Iris pigment epithelial cell (primary cell): ENCODE data around the gene NTRK1.
A peak's percentile ranks its signal among the peaks of the same experiment; 100 is the strongest.

Source experiments
- DNase-seq: peaks from one replicate; pipeline ENCODE4 v3.0.0-alpha.2; 2011; ENCODE audit warnings: low read depth

Gene NTRK1

GRCh38 chr1:156881101-156881500, 20.4 kb downstream of the NTRK1 start:
- DNase-seq: no peak

DNA sequence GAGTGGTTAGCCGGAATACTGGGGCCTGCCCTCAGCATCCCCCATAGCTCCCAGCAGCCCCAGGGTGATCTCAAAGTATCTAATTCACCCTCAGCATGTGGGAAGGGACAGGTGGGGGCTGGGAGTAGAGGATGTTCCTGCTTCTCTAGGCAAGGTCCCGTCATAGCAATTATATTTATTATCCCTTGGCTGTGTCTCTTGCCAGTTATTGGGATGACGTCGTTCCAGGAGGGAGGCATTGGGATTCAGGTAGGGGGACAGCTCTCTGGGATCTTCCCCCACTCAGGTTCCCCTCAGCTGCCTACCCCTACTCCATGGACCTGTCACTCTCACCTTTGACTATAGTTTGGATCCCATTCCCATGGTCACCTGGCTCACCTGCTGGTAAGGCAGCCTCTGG, 21.0 kb downstream of the NTRK1 start:
- DNase-seq: no peak

DNA sequence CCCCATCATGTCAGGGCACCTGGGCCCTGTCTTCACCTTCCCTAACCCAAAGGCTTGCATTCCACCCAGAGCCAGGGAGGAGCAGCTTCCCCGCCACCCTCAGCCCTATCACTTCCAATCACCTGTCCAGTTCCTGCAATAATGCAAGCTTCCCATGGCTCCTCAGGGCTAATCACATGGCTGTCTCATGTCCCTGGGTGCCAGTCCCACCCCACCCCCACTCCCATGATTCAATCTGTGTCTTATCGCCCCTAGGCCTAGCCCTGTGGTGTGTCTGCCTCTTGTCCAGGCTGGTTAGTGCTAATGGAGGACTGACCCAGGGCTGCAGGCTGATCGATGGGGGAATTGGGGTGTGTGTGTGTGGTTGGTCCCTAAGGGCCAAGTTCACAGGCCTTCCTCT, 21.9 kb downstream of the NTRK1 start:
- no peak for DNase-seq

DNA sequence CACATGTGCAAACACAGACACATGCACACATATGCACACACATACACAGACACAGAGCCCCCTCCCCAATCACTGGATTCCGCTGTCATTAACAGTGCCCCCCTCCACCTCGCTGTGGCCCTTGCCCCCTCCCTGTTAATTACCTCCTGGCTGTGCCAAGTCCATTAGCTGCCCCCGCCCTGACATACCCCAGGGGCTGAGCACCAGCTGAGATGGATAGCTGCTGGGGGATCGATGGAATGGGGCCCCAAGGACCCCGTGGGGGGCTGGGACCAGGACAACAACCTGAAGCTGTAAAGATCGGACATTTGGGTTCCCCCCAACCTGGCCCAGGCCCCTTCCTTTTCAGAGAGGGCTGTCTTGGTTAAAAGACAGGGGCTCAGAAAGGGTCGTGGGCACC, 23.3 kb downstream of the NTRK1 start:
- no peak for DNase-seq

- no peak for DNase-seq
Observed at GRCh38 chr1:156884560-156885184, 24.0 kb downstream of the NTRK1 start.

- no peak for DNase-seq
Observed at GRCh38 chr1:156885314-156885713, 24.6 kb downstream of the NTRK1 start.

GRCh38 chr1:156885880-156886355, 25.3 kb downstream of the NTRK1 start:
- DNase-seq: no peak

DNA sequence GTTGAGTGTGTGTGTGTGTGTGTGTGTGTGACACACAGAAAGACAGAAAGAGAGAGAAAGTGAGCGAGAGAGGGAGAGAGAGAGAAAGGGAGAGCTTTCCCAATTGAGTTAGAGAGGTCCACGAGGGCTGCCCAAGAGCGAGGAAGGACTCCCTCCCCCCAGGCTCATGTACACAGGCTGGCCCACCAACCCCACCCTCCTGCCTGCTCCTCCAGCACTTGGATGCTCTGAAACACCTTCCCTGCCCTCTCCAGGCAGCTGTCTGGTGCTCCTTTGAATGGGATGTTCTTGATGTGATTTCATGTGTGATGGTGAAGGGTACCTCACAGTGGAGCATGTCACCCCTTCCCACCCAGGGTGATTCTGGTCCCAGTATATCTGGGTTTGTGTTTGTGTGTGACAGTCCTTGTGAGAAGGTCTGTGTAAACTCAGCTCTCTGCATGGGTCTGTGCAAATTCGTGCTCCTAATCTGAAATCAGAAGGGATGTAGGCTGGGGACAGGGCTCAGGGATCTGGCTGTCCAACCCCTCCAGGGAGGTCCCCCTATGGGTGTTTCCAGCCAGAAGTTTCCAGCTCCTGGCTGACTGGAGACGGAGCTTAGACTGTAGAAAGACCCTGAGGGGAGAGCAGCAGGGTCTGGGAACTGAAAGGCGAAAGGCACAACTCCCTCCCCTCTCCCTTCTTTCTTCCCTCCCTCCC, 26.1 kb downstream of the NTRK1 start:
- no peak for DNase-seq

- no peak for DNase-seq
Observed at GRCh38 chr1:156887317-156887716, 26.7 kb downstream of the NTRK1 start.

DNA sequence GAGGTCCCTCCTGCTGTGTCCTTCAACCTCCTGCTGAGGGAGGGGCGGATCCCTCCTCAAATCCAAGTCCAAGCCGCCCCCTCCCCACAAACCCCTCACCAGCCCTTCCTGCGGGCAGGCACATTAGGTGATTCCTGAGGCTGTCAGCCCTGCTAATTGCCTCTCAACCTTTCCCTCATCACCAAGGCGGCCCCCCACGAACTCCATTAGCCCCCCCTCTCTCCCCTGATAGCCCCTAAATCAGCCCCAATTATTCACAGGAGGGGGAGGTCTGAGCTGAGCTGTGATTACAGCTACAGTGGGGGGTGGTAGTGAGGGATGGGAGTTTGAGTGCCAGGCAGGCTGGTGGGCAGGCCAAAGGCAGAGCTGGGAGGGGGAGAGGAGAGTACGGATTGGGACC, 27.1 kb downstream of the NTRK1 start:
- no peak for DNase-seq

GRCh38 chr1:156889802-156890580, 29.3 kb downstream of the NTRK1 start:
- peak; percentile 76 for DNase-seq

- DNase-seq: peak; percentile 89
Observed at GRCh38 chr1:156892190-156893047, 31.8 kb downstream of the NTRK1 start.

- no peak for DNase-seq
Observed at GRCh38 chr1:156893048-156893953, 32.6 kb downstream of the NTRK1 start, which contains the start of gene PEAR1. PEAR1 (plus strand) TSS chr1:156893718; CDS start chr1:156903927, 10,209 bp downstream.

- DNase-seq: peak; percentile 38
Observed at GRCh38 chr1:156894001-156894400, 33.3 kb downstream of the NTRK1 start.

DNA sequence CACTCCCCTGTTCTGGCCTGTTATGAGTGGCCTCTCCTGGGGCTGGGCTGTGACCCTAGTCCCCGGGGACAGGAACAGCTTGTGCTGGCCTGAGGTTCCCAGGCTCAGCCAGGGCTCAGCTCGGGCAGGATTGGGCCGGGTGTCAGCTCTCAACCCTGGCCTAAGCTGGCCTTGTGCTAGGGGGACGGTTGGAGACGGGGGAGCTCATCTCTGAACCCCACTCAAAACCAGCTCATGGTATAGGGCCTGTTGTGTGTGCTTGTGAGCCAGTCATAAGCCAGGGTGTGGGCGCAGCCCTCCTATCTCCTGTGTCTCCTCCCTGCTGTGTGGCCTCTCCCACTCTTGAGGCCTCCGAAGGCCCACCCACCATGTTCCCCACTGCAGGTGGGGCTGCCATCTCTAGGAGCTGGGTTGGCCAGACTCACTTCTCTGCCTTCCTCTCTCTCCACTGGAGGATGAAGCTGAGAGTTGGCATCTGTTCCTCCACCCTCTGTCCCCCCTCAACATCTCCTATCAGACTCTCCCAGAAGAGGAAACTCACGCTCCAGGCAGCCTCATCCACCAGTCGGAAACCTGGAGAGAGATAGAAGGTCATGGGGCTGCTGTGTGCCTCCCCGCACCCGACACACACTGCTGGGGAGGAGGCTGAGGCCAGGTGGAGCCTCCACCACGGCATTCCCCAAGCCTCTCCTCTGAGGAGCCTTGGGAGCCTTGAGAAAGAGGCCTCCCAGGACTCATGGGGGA, 34.2 kb downstream of the NTRK1 start:
- peak; percentile 67 for DNase-seq

DNA sequence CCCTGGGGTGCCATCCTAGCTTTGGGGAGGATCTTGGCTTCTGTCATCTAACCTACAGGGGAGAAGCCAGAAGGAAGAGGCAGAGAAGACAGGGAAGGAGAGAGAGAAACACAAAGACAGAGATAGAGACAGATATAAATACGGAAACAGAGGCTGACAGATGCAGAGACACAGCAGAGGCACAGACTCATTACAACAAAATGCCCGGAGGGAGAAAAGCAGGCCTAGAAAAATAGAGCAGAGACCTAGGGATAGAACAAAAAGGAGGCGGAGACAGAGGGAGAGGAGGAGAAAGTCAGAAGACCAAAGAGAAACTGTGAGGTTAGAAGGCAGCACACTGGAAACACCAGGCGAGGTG, 34.8 kb downstream of the NTRK1 start:
- DNase-seq: peak; percentile 56

DNA sequence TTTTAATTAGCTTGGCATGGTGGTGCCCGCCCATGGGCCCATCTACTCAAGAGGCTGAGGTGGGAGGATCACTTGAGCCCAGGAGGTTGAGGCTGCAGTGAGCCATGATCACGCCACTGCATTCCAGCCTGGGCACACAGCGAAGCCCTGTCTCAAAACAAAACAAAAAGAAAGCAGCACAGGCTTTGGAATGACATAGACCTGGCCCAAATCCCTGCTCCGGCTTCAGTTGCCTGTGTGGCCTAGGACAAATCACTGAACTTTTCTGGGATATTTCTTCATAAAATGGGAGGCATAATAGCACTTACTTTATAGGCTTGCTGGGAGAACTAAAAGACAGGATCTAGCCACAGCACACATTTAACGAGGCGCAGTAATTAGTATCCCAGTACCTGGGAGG, 35.3 kb downstream of the NTRK1 start:
- DNase-seq: no peak

GRCh38 chr1:156896490-156897033, 35.9 kb downstream of the NTRK1 start:
- DNase-seq: peak; percentile 87

- peak; percentile 73 for DNase-seq
Observed at GRCh38 chr1:156897078-156897825, 36.6 kb downstream of the NTRK1 start.
